Measurements from ENCODE around the gene RHBDD1.

DNA sequence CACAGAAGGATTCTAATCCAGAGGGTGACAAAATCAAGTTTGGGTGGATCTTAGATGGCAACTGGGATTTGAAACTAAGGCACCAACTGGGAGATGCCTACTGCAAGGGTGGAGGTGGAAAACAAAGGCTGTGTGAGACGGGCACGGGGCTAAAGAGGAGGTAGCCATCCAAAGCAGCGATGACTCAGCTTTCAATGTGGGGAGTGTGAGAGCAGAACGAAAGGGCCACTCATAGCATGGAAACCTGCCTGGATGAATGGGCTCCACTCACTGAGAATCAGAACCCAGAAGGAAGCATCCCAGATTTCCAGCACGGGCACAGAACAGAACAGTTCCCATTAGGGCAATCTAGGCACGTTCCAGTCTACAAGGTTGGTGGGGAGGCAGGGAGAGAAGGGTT is 168.6 kb downstream of the RHBDD1 start:
- TF ChIP-seq CTCF (IDR thresholded peaks at IDR 0.05) (no peak), POLR2A (IDR thresholded peaks at IDR 0.05) (no peak)
